CD14-positive monocyte (primary cell): ENCODE results near the gene ZNF22. TPM values are rescaled to one million over a fixed set of nuclear protein-coding genes. Genes with fewer than 3 reads are reported as not detected.

Experiments used
- DNase-seq, 3 donors: peaks; one replicate each; pipeline ENCODE4 v3.0.0-alpha.2; 2011 to 2022
- H2AFZ ChIP-seq: 2 replicates; pipeline ENCODE4 v1.6.0; 2012; ENCODE audit warnings: mild to moderate bottlenecking, low read depth, low read length, inconsistent platforms; ENCODE audit not compliant: insufficient read depth, poor library complexity, severe bottlenecking
- H3K27ac ChIP-seq, 2 donors: 1 replicate in 1 of 2; 2 replicates in 1 of 2; pipeline ENCODE4 v1.5.1; 2012 to 2013; ENCODE audit warnings: low read length in 2 of 2, control low read depth in 1 of 2, inconsistent platforms in 1 of 2, low read depth in 1 of 2, mild to moderate bottlenecking in 1 of 2
- H3K27me3 ChIP-seq, 2 donors: one replicate each; pipeline versions ENCODE4 v1.6.0 to v1.6.1; 2011 to 2013; ENCODE audit warnings: low read length in 2 of 2; ENCODE audit not compliant: control insufficient read depth in 2 of 2, insufficient read depth in 2 of 2
- H3K36me3 ChIP-seq, 2 donors: replicated peaks in 1 of 2; 1 replicate in 1 of 2; 2 replicates in 1 of 2; pipeline versions ENCODE4 v1.5.1 to v1.6.1; 2012 to 2013; ENCODE audit warnings: low read length in 2 of 2, control low read depth in 1 of 2, inconsistent platforms in 1 of 2, mild to moderate bottlenecking in 1 of 2; ENCODE audit not compliant: insufficient read depth in 2 of 2, control insufficient read depth in 1 of 2
- H3K4me1 ChIP-seq, 2 donors: 1 replicate in 1 of 2; 2 replicates in 1 of 2; pipeline versions ENCODE4 v1.5.1 to v1.6.1; 2012 to 2013; ENCODE audit warnings: low read length in 2 of 2, control low read depth in 1 of 2, inconsistent platforms in 1 of 2, mild to moderate bottlenecking in 1 of 2, moderate library complexity in 1 of 2; ENCODE audit not compliant: insufficient read depth in 2 of 2, control insufficient read depth in 1 of 2
- H3K4me2 ChIP-seq: replicated peaks from 2 replicates; pipeline ENCODE3; 2012; ENCODE audit warnings: low read length, moderate library complexity, mild to moderate bottlenecking; ENCODE audit not compliant: poor library complexity, severe bottlenecking; ENCODE audit errors: extremely low read depth
- H3K4me3 ChIP-seq, 3 experiments: fragments of 200-600 bp in 1 of 3; sonication (generic) in 1 of 3; replicated peaks in 1 of 3; 1 replicate in 2 of 3; 2 replicates in 1 of 3; pipeline ENCODE4 v1.5.1; 2011 to 2013; ENCODE audit warnings: low read length in 3 of 3, mild to moderate bottlenecking in 3 of 3, control low read depth in 2 of 3, low read depth in 2 of 3, inconsistent platforms in 1 of 3, moderate library complexity in 1 of 3
- H3K79me2 ChIP-seq: 2 replicates; pipeline ENCODE4 v1.6.0; 2012; ENCODE audit warnings: mild to moderate bottlenecking, control low read depth, inconsistent platforms, low read length, moderate library complexity; ENCODE audit not compliant: insufficient read depth
- H3K9ac ChIP-seq: 2 replicates; pipeline ENCODE4 v1.6.0; 2017; ENCODE audit warnings: low read length, mild to moderate bottlenecking; ENCODE audit not compliant: insufficient read depth, poor library complexity, severe bottlenecking
- H3K9me3 ChIP-seq, 2 donors: replicated peaks in 1 of 2; 1 replicate in 1 of 2; 2 replicates in 1 of 2; pipeline versions ENCODE4 v1.5.1 to v1.6.1; 2012 to 2013; ENCODE audit warnings: low read length in 2 of 2, control low read depth in 1 of 2; ENCODE audit not compliant: control insufficient read depth in 1 of 2, insufficient read depth in 1 of 2
- H4K20me1 ChIP-seq: 2 replicates; pipeline ENCODE4 v1.6.0; 2012; ENCODE audit warnings: mild to moderate bottlenecking, low read length, control low read depth, moderate library complexity; ENCODE audit not compliant: insufficient read depth
- H3K27ac Mint-ChIP-seq, 7 donors: one replicate each; pipeline ENCODE4 v1.8.0; 2020; ENCODE audit warnings: mild to moderate bottlenecking in 7 of 7, mixed read lengths in 7 of 7, moderate library complexity in 6 of 7, inconsistent platforms in 2 of 7
- H3K27me3 Mint-ChIP-seq, 3 donors: one replicate each; pipeline ENCODE4 v1.8.0; 2021 to 2022; ENCODE audit warnings: low read depth in 3 of 3, mild to moderate bottlenecking in 3 of 3, mixed read lengths in 3 of 3, moderate library complexity in 3 of 3, inconsistent platforms in 1 of 3
- H3K36me3 Mint-ChIP-seq, 2 donors: one replicate each; pipeline ENCODE4 v1.8.0; 2020; ENCODE audit warnings: mixed read lengths in 2 of 2, inconsistent platforms in 1 of 2, mild to moderate bottlenecking in 1 of 2
- H3K4me1 Mint-ChIP-seq: one replicate; pipeline ENCODE4 v1.8.0; 2020; ENCODE audit warnings: mild to moderate bottlenecking, mixed read lengths
- H3K4me3 Mint-ChIP-seq, 2 donors: one replicate each; pipeline ENCODE4 v1.8.0; 2020; ENCODE audit warnings: mild to moderate bottlenecking in 2 of 2, mixed read lengths in 2 of 2, moderate library complexity in 1 of 2
- H3K9me3 Mint-ChIP-seq, 7 donors: one replicate each; pipeline ENCODE4 v1.8.0; 2020 to 2022; ENCODE audit warnings: mixed read lengths in 7 of 7, mild to moderate bottlenecking in 6 of 7, moderate library complexity in 6 of 7, inconsistent platforms in 2 of 7
- CTCF ChIP-seq: fragments of 200-600 bp; IDR thresholded peaks from one replicate; pipeline ENCODE4 v1.8.0; 2022; ENCODE audit warnings: antibody characterized with exemption, mild to moderate bottlenecking
- WGBS: methylation state at CpG from one replicate; pipeline ENCODE4 v1.1.5; 2013; ENCODE audit warnings: missing lambda C conversion rate; ENCODE audit not compliant: insufficient coverage; 5-methylcytosine and 5-hydroxymethylcytosine counted together
- intact Hi-C, 2 donors: fragments of 100-400 bp; cut with micrococcal nuclease; formaldehyde crosslinking; loops; one replicate each; pipeline versions ENCODE4 v1.15.0 to v1.15.1; 2023
- polyA plus RNA-seq, 3 donors: library from polyadenylated mRNA; depleted of rRNA in 1 of 3; unstranded in 2 of 3; stranded (reverse) in 1 of 3; fragments of 300-500 nt in 2 of 3; fragments of >200 nt in 1 of 3; fragmentation: Illumina TruSeq in 2 of 3; gene quantifications; 1 replicate in 2 of 3; 2 replicates in 1 of 3; pipeline ENCODE4 v1.2.3, GENCODE V29; 2012 to 2021

Gene ZNF22
- polyA plus RNA-seq, 3 donors = 4.1 to 14.6 (median 10.4) TPM

GRCh38 chr10:44963772-44964633, 36.7 kb upstream of the ZNF22 start:
- no peaks in the 10 kb centered on the region for H3K9me3 ChIP-seq
- H3K27me3 ChIP-seq = no peaks in the 10 kb centered on the region
- Mint-ChIP-seq H3K27ac (peak overlapping the region; percentile 83 to 98 (median 95)), H3K27me3 (no peaks in the 10 kb centered on the region), H3K9me3 (no peaks in the 10 kb centered on the region), H3K4me3 (peak overlapping the region; percentile 61 to 99), H3K36me3 (peaks cover 28 to 46% of the 10 kb centered on the region in 2 donors), H3K4me1 (peaks cover 90% of the 10 kb centered on the region)
- intact Hi-C loops = loop anchor here in 1 of 2 donors (2.0 to 10.0 kb wide), 3 partner anchors 17 to 1061 kb away; partner anchors contain the start of gene ALOX5
- H3K79me2 ChIP-seq = peaks cover 85% of the 10 kb centered on the region
- H3K9ac ChIP-seq = peak overlapping the region; percentile 59
- H3K4me3 ChIP-seq = peak overlapping the region in 2 of 3 experiments; percentile 91 to 96
- H3K4me2 ChIP-seq = peak overlapping the region; percentile 99
- H2AFZ ChIP-seq = no peak overlapping the region
- peaks cover 91 to 96% of the 10 kb centered on the region in 2 donors for H3K4me1 ChIP-seq
- TF ChIP-seq CTCF = no peak
- peaks cover 3 to 9% of the 10 kb centered on the region in 2 donors for H3K36me3 ChIP-seq
- peaks cover 67% of the 10 kb centered on the region for H4K20me1 ChIP-seq
- H3K27ac ChIP-seq = peak overlapping the region; percentile 61 to 81
- DNase-seq = peak in 1 of 3 donors; percentile 68
- WGBS = 51% methylated on average over 9 of the region's 15 CpGs

- H3K4me1 ChIP-seq = peaks cover 99 to 100% of the 10 kb centered on the region in 2 donors
- H3K9ac ChIP-seq = peak overlapping the region; percentile 59
- no CpG with 5 or more reads among the region's 1 CpG for WGBS
- no peak for DNase-seq
- peak overlapping the region; percentile 99 for H3K4me2 ChIP-seq
- H3K27ac Mint-ChIP-seq = peak overlapping the region; percentile 83 to 98 (median 95)
- peaks cover 61% of the 10 kb centered on the region for H4K20me1 ChIP-seq
- peak overlapping the region in 1 of 2 donors; percentile 63 for H3K4me3 Mint-ChIP-seq
- H3K36me3 ChIP-seq = peaks cover 10 to 15% of the 10 kb centered on the region in 2 donors
- peak overlapping the region in 1 of 3 experiments; percentile 96 for H3K4me3 ChIP-seq
- H3K36me3 Mint-ChIP-seq = peaks cover 36 to 57% of the 10 kb centered on the region in 2 donors
- H3K9me3 ChIP-seq = no peaks in the 10 kb centered on the region
- no peak for TF ChIP-seq CTCF
- peaks cover 99% of the 10 kb centered on the region for H3K4me1 Mint-ChIP-seq
- H3K9me3 Mint-ChIP-seq = no peaks in the 10 kb centered on the region
- H3K27me3 Mint-ChIP-seq = no peaks in the 10 kb centered on the region
- H3K27me3 ChIP-seq = no peaks in the 10 kb centered on the region
- peaks cover 86% of the 10 kb centered on the region for H3K79me2 ChIP-seq
- intact Hi-C loops = loop anchor here in 1 of 2 donors (10.0 kb wide), 2 partner anchors 410 to 1060 kb away; partner anchors contain the start of gene ALOX5
- H2AFZ ChIP-seq = no peak overlapping the region
- peak overlapping the region; percentile 73 to 81 for H3K27ac ChIP-seq
Measured at GRCh38 chr10:44965104-44965503, 35.6 kb upstream of the ZNF22 start.
